Psoas muscle (tissue), 8 donors: ENCODE data around the gene TBXAS1. TPM values are rescaled to one million over a fixed set of nuclear protein-coding genes. Genes with fewer than 3 reads are reported as not detected.

Experiments used
- ATAC-seq, 4 donors: fragments of 200-7000 bp; cut with Tn5 transposase; one replicate each; pipeline ENCODE4 v1.9.1; 2020; ENCODE audit warnings: moderate library complexity in 3 of 4, mild to moderate bottlenecking in 2 of 4
- DNase-seq, 2 donors: peaks; one replicate each; pipeline ENCODE4 v3.0.0-alpha.2; 2020
- H3K27ac ChIP-seq: fragments of 200-600 bp; one replicate; pipeline ENCODE4 v1.8.0; 2022
- H3K27me3 ChIP-seq, 3 donors: fragments of 200-600 bp in 1 of 3; one replicate each; pipeline versions ENCODE4 v1.6.1 to v1.8.0; 2013 to 2022; ENCODE audit warnings: low read length in 2 of 3, mild to moderate bottlenecking in 2 of 3, moderate library complexity in 1 of 3; ENCODE audit not compliant: insufficient read depth in 3 of 3
- H3K36me3 ChIP-seq, 2 donors: fragments of 200-600 bp in 1 of 2; one replicate each; pipeline versions ENCODE4 v1.6.1 to v1.8.0; 2013 to 2022; ENCODE audit warnings: low read depth in 1 of 2, mild to moderate bottlenecking in 1 of 2, moderate library complexity in 1 of 2; ENCODE audit not compliant: insufficient read depth in 1 of 2
- H3K4me1 ChIP-seq: fragments of 200-600 bp; one replicate; pipeline ENCODE4 v1.8.0; 2022
- H3K4me3 ChIP-seq: fragments of 200-600 bp; one replicate; pipeline ENCODE4 v1.8.0; 2022; ENCODE audit warnings: mild to moderate bottlenecking
- H3K9me3 ChIP-seq: fragments of 200-600 bp; one replicate; pipeline ENCODE4 v1.8.0; 2022
- CTCF ChIP-seq: fragments of 200-600 bp; IDR thresholded peaks from one replicate; pipeline ENCODE4 v1.8.0; 2022; ENCODE audit warnings: antibody characterized with exemption
- WGBS, 3 donors: extraction: QIAGEN DNeasy Blood & Tissue Kit; methylation state at CpG; one replicate each; pipeline versions ENCODE4 v1.1.6 to v1.1.7; 2013; 5-methylcytosine and 5-hydroxymethylcytosine counted together
- intact Hi-C, 2 donors: fragments of 100-400 bp; cut with DNase I; formaldehyde crosslinking; loops; one replicate each; pipeline versions ENCODE4 v1.11.0 to v1.14.2; 2022
- polyA plus RNA-seq, 3 donors: library from polyadenylated mRNA; stranded (reverse); fragments of 200-250 nt; gene quantifications; one replicate each; pipeline ENCODE4 v1.2.3, GENCODE V29; 2013
- total RNA-seq, 4 donors: library from RNA; stranded (reverse); fragmentation: NEBNext Ultra II Directional in 2 of 4; extraction: Animal tissue kit (Norgen Biotek cat#: 25700) in 2 of 4; gene quantifications; one replicate each; pipeline versions ENCODE4 v1.2.1 to v1.2.4, GENCODE V29; 2021 to 2023
- donor health status: healthy with polysubstance abuse.
- donor health status: DM: no; HTN: no; CAD: no; lungs with moderate emphysema.
- donor health status: Bipolar disorder and iron deficiency.
- donor health status: healthy.
- donor health status: DM: yes; HTN: yes; CAD: no.
- donor health status: DM: no; HTN: no; CAD: no.
- donor health status: DM: no; HTN: no; CAD: no.
- donor health status: DM: yes; HTN: yes; CAD: no.

Gene TBXAS1
- total and polyA plus RNA-seq, 7 donors: 0.90 to 2.9 (median 2.0) TPM

DNA sequence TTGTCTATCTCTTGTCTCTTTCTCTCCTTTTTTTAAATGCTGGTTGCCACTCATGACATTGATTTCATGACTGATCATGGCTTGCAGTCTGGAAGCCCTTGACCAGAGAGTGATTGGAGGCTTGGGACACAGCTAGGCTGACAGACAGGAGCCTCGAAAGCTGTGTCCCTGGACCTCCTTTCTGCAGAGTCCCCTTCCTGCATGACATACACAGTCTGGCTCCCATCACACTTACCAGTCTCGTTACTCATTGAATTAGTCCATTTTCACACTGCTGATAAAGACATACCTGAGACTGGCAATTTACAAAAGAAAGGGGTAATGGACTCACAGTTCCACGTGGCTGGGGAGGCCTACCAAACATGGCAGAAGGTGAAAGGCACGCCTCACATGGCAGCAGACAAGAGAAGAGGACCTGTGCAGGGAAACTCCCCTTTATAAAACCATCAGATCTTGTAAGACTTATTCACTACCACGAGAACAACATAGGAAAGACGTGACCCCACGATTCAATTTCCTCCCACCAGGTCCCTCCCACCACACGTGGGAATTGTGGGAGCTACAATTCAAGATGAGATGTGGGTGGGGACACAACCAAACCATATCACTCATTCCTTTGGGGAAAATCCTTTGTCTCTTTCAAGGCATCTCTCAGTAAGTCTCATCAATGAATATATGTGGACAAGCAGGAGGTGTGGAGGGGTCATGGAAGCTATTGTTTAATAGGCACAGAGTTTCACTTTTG is 102.3 kb downstream of the TBXAS1 start:
- H3K4me1 ChIP-seq: no peaks in the 10 kb centered on the region
- ATAC-seq (no peak), DNase-seq (no peak)
- no peaks in the 10 kb centered on the region for H3K9me3 ChIP-seq
- no peak overlapping the region for H3K27ac ChIP-seq
- peaks cover 0 to 2% (median 2%) of the 10 kb centered on the region in 3 donors for H3K27me3 ChIP-seq
- no peaks in the 10 kb centered on the region for H3K36me3 ChIP-seq
- no peak overlapping the region for H3K4me3 ChIP-seq
- intact Hi-C loops: loop anchor here in 1 of 2 donors (5.0 kb wide), 1 partner anchor 46 kb away; no protein-coding TSS in a partner anchor
- WGBS, 3 donors: 66 to 72% (median 67%) methylated on average over 8 of the region's 8 CpGs
- TF ChIP-seq CTCF: no peak

GRCh38 chr7:139932531-139932930 is 103.5 kb downstream of the TBXAS1 start:
- H3K27me3 ChIP-seq: peaks cover 0 to 2% (median 2%) of the 10 kb centered on the region in 3 donors
- no peak overlapping the region for H3K27ac ChIP-seq
- no peak for ATAC-seq
- H3K9me3 ChIP-seq: no peaks in the 10 kb centered on the region
- no peak for TF ChIP-seq CTCF
- intact Hi-C loops: loop anchor here in 1 of 2 donors (5.0 kb wide), 1 partner anchor 45 kb away; no protein-coding TSS in a partner anchor
- DNase-seq: no peak
- no peaks in the 10 kb centered on the region for H3K36me3 ChIP-seq
- no peak overlapping the region for H3K4me3 ChIP-seq
- no peaks in the 10 kb centered on the region for H3K4me1 ChIP-seq

DNA sequence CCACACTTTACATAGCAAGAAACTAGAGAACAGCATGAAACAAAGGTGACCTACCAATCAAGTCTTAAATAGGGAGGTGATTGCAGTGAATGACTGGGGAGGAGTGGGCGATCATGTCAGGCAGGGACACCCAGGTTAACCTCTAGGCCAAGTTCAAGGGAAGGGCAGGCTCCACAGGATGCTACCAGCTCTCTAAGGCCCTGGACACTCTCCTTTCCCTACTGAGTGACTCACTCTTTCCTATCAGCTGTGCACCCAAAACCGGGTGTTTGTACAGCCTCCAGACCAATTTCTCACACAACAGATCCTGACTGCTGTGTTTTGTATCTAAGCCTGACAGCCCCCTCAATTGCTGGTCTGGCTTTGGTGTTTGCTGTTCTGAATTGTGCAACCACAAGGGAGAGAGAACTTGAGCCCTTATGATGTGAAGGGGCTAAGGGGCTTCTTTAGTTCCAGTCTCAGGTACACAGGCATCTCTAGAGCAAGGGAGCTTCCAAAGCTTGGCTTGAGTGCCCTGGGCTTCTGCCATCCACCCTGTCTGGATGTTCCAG is 107.8 kb downstream of the TBXAS1 start:
- no peak for TF ChIP-seq CTCF
- intact Hi-C loops: no loop called here
- Histone ChIP-seq H3K4me1 (no peaks in the 10 kb centered on the region), H3K27ac (no peak overlapping the region), H3K27me3 (peaks cover 0 to 4% (median 3%) of the 10 kb centered on the region in 3 donors), H3K9me3 (no peaks in the 10 kb centered on the region), H3K4me3 (no peak overlapping the region), H3K36me3 (no peaks in the 10 kb centered on the region)
- ATAC-seq (no peak), DNase-seq (no peak)
- WGBS, 3 donors: 41 to 52% (median 48%) methylated on average over 2 of the region's 2 CpGs

GRCh38 chr7:139937715-139938114 is 108.7 kb downstream of the TBXAS1 start:
- no peak overlapping the region for H3K27ac ChIP-seq
- 59 to 63% (median 62%) methylated on average over 6 of the region's 6 CpGs for WGBS, 3 donors
- intact Hi-C loops: no loop called here
- H3K27me3 ChIP-seq: peaks cover 3 to 4% (median 3%) of the 10 kb centered on the region in 3 donors
- no peaks in the 10 kb centered on the region for H3K9me3 ChIP-seq
- no peaks in the 10 kb centered on the region for H3K4me1 ChIP-seq
- DNase-seq (no peak), ATAC-seq (no peak)
- H3K36me3 ChIP-seq: no peaks in the 10 kb centered on the region
- TF ChIP-seq CTCF: no peak
- H3K4me3 ChIP-seq: no peak overlapping the region
